GM19193 (cell line): ENCODE measurements around the gene MCHR2.

Experiments used
- POLR2A ChIP-seq: IDR thresholded peaks from 4 replicates; pipeline ENCODE4 v1.6.1; 2011; ENCODE audit not compliant: insufficient read depth, insufficient read length; ENCODE audit errors: extremely low read depth

MCHR2 gene

GRCh38 chr6:99993533-99994251 lies at the start of gene MCHR2:
TSS of gene MCHR2 (minus strand) at chr6:99994223. CDS start at chr6:99956147, 38,076 bp downstream.
- no peak for TF ChIP-seq POLR2A

GRCh38 chr6:100035873-100036653 lies 42.0 kb upstream of the MCHR2 start:
- no peak for TF ChIP-seq POLR2A

GRCh38 chr6:100023798-100024197 lies 29.8 kb upstream of the MCHR2 start:
- no peak for TF ChIP-seq POLR2A

- TF ChIP-seq POLR2A = no peak
Measured at GRCh38 chr6:100022847-100023246, 28.8 kb upstream of the MCHR2 start.

GRCh38 chr6:100008857-100009256 lies 14.8 kb upstream of the MCHR2 start:
- TF ChIP-seq POLR2A = no peak

- TF ChIP-seq POLR2A = no peak
Measured at GRCh38 chr6:100001915-100002388, 7.9 kb upstream of the MCHR2 start.

GRCh38 chr6:99997141-99997540 lies 3.1 kb upstream of the MCHR2 start:
- TF ChIP-seq POLR2A = no peak

- TF ChIP-seq POLR2A = no peak
Measured at GRCh38 chr6:99995916-99996315, 1.9 kb upstream of the MCHR2 start.

GRCh38 chr6:99993146-99993532 lies 884 bp downstream of the MCHR2 start:
- TF ChIP-seq POLR2A = no peak

- TF ChIP-seq POLR2A = no peak
Measured at GRCh38 chr6:99991955-99992354, 2.1 kb downstream of the MCHR2 start.

- no peak for TF ChIP-seq POLR2A
Measured at GRCh38 chr6:99980741-99981140, 13.3 kb downstream of the MCHR2 start.

- no peak for TF ChIP-seq POLR2A
Measured at GRCh38 chr6:99979953-99980352, 14.1 kb downstream of the MCHR2 start.

GRCh38 chr6:99967052-99967451 lies 27.0 kb downstream of the MCHR2 start:
- no peak for TF ChIP-seq POLR2A

GRCh38 chr6:99960027-99960426 lies 34.0 kb downstream of the MCHR2 start:
- TF ChIP-seq POLR2A = no peak

GRCh38 chr6:99951016-99951805 lies 42.8 kb downstream of the MCHR2 start:
- no peak for TF ChIP-seq POLR2A
